ENCODE measurements around the gene UBE2C. TPM values are rescaled to one million over a fixed set of nuclear protein-coding genes. Genes with fewer than 3 reads are reported as not detected.
A peak's percentile ranks its signal among the peaks of the same experiment; 100 is the strongest.

UBE2C gene
- total RNA-seq, 1 experiment from 2014 or later = 423 TPM

DNA sequence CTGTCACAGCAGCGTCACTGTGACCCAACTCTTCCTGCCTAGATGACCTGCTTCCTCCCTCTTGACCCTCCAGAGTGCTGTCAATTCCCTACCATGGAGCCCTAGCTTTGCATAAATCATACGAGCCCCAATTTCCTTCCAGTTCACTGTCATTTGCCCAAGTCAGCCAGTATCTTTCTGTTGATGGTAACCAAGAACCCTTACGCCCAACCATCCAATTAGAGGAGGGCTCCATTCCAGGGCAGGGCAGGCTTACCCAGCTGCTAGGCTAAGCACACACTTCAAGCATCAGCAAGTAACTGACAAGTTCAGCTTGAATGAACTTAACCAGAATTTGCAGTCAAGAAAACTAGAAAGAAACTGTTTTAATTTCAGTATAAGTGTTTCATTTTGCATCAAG lies 46.5 kb upstream of the UBE2C start:
- ChIA-PET CTCF (no interaction called here), POLR2A (no interaction called here)
- H3K4me1 Mint-ChIP-seq (ENCODE audit: low read depth, unreplicated experiment) = peaks cover 4% of the 10 kb centered on the region
- H3K27ac Mint-ChIP-seq (ENCODE audit: unreplicated experiment) = no peak overlapping the region
- no peak overlapping the region for H3K4me3 Mint-ChIP-seq (ENCODE audit: unreplicated experiment)
- Histone ChIP-seq H3K27me3 (replicated peaks; ENCODE audit: control insufficient read depth, insufficient read depth, low read length) (no peaks in the 10 kb centered on the region; the same call in 1 of the 2 replicates), H3K36me3 (ENCODE audit: control insufficient read depth, insufficient read depth, low read length) (no peaks in the 10 kb centered on the region), H3K4me3 (ENCODE audit: low read depth, low read length) (no peak overlapping the region), H3K4me1 (peaks cover 6% of the 10 kb centered on the region), H3K9me3 (no peaks in the 10 kb centered on the region)
- no peaks in the 10 kb centered on the region for H3K36me3 Mint-ChIP-seq (ENCODE audit: insufficient read depth, unreplicated experiment)
- H3K27me3 Mint-ChIP-seq (ENCODE audit: insufficient read depth, unreplicated experiment) = peaks cover 6% of the 10 kb centered on the region
- intact Hi-C loops (cut with micrococcal nuclease; ENCODE audit: unreplicated experiment) = no loop called here
- DNase-seq = no peak
- H3K9me3 Mint-ChIP-seq (ENCODE audit: unreplicated experiment) = no peaks in the 10 kb centered on the region
- TF ChIP-seq, protein P1, sequence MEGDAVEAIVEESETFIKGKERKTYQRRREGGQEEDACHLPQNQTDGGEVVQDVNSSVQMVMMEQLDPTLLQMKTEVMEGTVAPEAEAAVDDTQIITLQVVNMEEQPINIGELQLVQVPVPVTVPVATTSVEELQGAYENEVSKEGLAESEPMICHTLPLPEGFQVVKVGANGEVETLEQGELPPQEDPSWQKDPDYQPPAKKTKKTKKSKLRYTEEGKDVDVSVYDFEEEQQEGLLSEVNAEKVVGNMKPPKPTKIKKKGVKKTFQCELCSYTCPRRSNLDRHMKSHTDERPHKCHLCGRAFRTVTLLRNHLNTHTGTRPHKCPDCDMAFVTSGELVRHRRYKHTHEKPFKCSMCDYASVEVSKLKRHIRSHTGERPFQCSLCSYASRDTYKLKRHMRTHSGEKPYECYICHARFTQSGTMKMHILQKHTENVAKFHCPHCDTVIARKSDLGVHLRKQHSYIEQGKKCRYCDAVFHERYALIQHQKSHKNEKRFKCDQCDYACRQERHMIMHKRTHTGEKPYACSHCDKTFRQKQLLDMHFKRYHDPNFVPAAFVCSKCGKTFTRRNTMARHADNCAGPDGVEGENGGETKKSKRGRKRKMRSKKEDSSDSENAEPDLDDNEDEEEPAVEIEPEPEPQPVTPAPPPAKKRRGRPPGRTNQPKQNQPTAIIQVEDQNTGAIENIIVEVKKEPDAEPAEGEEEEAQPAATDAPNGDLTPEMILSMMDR (IDR thresholded peaks at IDR 0.05; ENCODE audit: insufficient read depth in 1 of 2, low read depth in 1 of 2, low read length in 1 of 2, severe bottlenecking in 1 of 2, unreplicated experiment in 1 of 2) = no peak
- BruUV-seq (replicated peaks) = no TSS peak

- intact Hi-C loops (cut with micrococcal nuclease; ENCODE audit: unreplicated experiment) = no loop called here
- Mint-ChIP-seq H3K27ac (ENCODE audit: unreplicated experiment) (no peak overlapping the region), H3K36me3 (ENCODE audit: insufficient read depth, unreplicated experiment) (no peaks in the 10 kb centered on the region)
Measured at GRCh38 chr20:45768479-45768878, 44.0 kb upstream of the UBE2C start.

DNA sequence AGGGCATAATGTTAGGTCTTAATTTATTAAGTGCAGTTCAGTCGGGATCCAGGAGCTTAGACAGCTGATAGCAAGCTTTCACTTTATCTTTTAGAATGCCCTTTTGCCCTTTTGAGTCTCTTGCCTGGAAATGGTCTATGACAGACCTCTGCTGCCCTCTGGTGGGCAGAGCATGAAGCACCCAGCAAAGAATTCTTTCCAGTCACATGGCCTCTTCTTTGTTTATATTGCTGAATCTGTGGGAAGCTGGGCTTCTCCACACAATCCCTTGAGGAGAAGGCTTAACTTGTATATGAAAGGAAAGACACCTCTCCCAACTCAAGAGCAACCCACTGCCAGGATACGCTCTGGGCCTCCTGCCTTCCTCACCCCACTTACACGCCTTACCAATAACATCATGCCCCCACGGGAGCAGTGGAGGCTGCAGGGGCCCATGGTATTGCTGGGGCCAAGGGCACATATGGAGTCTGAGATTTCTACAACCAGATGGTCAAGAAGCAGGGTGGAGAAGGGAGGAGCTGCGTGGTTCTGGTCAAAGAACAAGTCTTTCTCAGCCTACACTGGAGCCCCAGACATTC lies 41.2 kb upstream of the UBE2C start:
- Histone ChIP-seq H3K36me3 (ENCODE audit: control insufficient read depth, insufficient read depth, low read length) (no peaks in the 10 kb centered on the region), H3K9me3 (no peaks in the 10 kb centered on the region), H3K4me3 (ENCODE audit: low read depth, low read length) (no peak overlapping the region), H3K4me1 (peaks cover 11% of the 10 kb centered on the region), H3K27me3 (replicated peaks; ENCODE audit: control insufficient read depth, insufficient read depth, low read length) (0 out of 2 replicates have a peak, but pooled peaks cover 2% of the 10 kb centered on the region)
- ChIA-PET POLR2A (interaction anchor here (0.5 to 1.2 kb wide), 5 partner anchors 9 to 452 kb away, joined by 3 to 7 read pairs (median 4); partner anchors contain the start of genes SYS1 and WFDC10A), CTCF (interaction anchor here (0.5 to 3.2 kb wide), 109 partner anchors 9 to 1871 kb away, joined by 3 to 112 read pairs (median 5); partner anchors contain the start of genes CTSA, DNTTIP1, ELMO2 and EPPIN)
- H3K27ac Mint-ChIP-seq (ENCODE audit: unreplicated experiment) = peak overlapping the region; percentile 0
- intact Hi-C loops (cut with micrococcal nuclease; ENCODE audit: unreplicated experiment) = loop anchor here (1.0 to 2.0 kb wide), 8 partner anchors 142 to 452 kb away; partner anchors contain the start of genes SYS1 and WFDC10A
- TF ChIP-seq, protein P1 (IDR thresholded peaks at IDR 0.05; ENCODE audit: insufficient read depth in 1 of 2, low read depth in 1 of 2, low read length in 1 of 2, severe bottlenecking in 1 of 2, unreplicated experiment in 1 of 2) = peak; percentile 99 to 100
- peak; percentile 92 to 96 for DNase-seq
- no TSS peak for BruUV-seq (replicated peaks)
- H3K36me3 Mint-ChIP-seq (ENCODE audit: insufficient read depth, unreplicated experiment) = no peaks in the 10 kb centered on the region
- no peaks in the 10 kb centered on the region for H3K9me3 Mint-ChIP-seq (ENCODE audit: unreplicated experiment)
- peaks cover 4% of the 10 kb centered on the region for H3K27me3 Mint-ChIP-seq (ENCODE audit: insufficient read depth, unreplicated experiment)
- H3K4me1 Mint-ChIP-seq (ENCODE audit: low read depth, unreplicated experiment) = peaks cover 10% of the 10 kb centered on the region
- H3K4me3 Mint-ChIP-seq (ENCODE audit: unreplicated experiment) = no peak overlapping the region

More at GRCh38 chr20:45768479-45768878, 44.0 kb upstream of the UBE2C start:
- DNase-seq = no peak
- no peaks in the 10 kb centered on the region for H3K36me3 ChIP-seq (ENCODE audit: control insufficient read depth, insufficient read depth, low read length)
- Mint-ChIP-seq H3K9me3 (ENCODE audit: unreplicated experiment) (no peaks in the 10 kb centered on the region), H3K4me3 (ENCODE audit: unreplicated experiment) (no peak overlapping the region), H3K4me1 (ENCODE audit: low read depth, unreplicated experiment) (peaks cover 10% of the 10 kb centered on the region), H3K27me3 (ENCODE audit: insufficient read depth, unreplicated experiment) (peaks cover 2% of the 10 kb centered on the region)
- POLR2A ChIA-PET = no interaction called here
- CTCF ChIA-PET = no interaction called here
- H3K4me1 ChIP-seq = peaks cover 11% of the 10 kb centered on the region
- H3K27me3 ChIP-seq (replicated peaks; ENCODE audit: control insufficient read depth, insufficient read depth, low read length) = no peaks in the 10 kb centered on the region; the same call in 1 of the 2 replicates
- TF ChIP-seq, protein P1 (IDR thresholded peaks at IDR 0.05; ENCODE audit: insufficient read depth in 1 of 2, low read depth in 1 of 2, low read length in 1 of 2, severe bottlenecking in 1 of 2, unreplicated experiment in 1 of 2) = no peak
- no peak overlapping the region for H3K4me3 ChIP-seq (ENCODE audit: low read depth, low read length)
- BruUV-seq (replicated peaks) = no TSS peak
- H3K9me3 ChIP-seq = no peaks in the 10 kb centered on the region

Measured in Caco-2 (cell line).